VCaP (cell line): Measurements from ENCODE around the gene ZMYM5.
"Not testable (repeated sequence)": the region's sequence is repeated elsewhere in the genome, so short reads cannot be mapped to it uniquely, and the experiment has no call there.

Source experiments
- H3K27ac ChIP-seq: fragments of 450-650 bp; 2 replicates; pipeline ENCODE4 v1.5.1; 2017
- TF ChIP-seq, protein P1 (sequence below): fragments of 450-650 bp; conservative IDR thresholded peaks from 2 replicates; pipeline ENCODE4 v1.5.1; 2017; ENCODE audit warnings: mild to moderate bottlenecking, moderate library complexity

Gene ZMYM5

GRCh38 chr13:19881641-19882040 lies 18.2 kb upstream of the ZMYM5 start:
- H3K27ac ChIP-seq: no peak overlapping the region
- TF ChIP-seq, protein P1, sequence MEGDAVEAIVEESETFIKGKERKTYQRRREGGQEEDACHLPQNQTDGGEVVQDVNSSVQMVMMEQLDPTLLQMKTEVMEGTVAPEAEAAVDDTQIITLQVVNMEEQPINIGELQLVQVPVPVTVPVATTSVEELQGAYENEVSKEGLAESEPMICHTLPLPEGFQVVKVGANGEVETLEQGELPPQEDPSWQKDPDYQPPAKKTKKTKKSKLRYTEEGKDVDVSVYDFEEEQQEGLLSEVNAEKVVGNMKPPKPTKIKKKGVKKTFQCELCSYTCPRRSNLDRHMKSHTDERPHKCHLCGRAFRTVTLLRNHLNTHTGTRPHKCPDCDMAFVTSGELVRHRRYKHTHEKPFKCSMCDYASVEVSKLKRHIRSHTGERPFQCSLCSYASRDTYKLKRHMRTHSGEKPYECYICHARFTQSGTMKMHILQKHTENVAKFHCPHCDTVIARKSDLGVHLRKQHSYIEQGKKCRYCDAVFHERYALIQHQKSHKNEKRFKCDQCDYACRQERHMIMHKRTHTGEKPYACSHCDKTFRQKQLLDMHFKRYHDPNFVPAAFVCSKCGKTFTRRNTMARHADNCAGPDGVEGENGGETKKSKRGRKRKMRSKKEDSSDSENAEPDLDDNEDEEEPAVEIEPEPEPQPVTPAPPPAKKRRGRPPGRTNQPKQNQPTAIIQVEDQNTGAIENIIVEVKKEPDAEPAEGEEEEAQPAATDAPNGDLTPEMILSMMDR: no peak

- peak overlapping the region; percentile 87 for H3K27ac ChIP-seq
- TF ChIP-seq, protein P1: peak; percentile 52
Measured at GRCh38 chr13:19864746-19865309, 1.4 kb upstream of the ZMYM5 start.

GRCh38 chr13:19864024-19864745 lies 736 bp upstream of the ZMYM5 start:
- TF ChIP-seq, protein P1: no peak
- H3K27ac ChIP-seq: peak overlapping the region; percentile 87

DNA sequence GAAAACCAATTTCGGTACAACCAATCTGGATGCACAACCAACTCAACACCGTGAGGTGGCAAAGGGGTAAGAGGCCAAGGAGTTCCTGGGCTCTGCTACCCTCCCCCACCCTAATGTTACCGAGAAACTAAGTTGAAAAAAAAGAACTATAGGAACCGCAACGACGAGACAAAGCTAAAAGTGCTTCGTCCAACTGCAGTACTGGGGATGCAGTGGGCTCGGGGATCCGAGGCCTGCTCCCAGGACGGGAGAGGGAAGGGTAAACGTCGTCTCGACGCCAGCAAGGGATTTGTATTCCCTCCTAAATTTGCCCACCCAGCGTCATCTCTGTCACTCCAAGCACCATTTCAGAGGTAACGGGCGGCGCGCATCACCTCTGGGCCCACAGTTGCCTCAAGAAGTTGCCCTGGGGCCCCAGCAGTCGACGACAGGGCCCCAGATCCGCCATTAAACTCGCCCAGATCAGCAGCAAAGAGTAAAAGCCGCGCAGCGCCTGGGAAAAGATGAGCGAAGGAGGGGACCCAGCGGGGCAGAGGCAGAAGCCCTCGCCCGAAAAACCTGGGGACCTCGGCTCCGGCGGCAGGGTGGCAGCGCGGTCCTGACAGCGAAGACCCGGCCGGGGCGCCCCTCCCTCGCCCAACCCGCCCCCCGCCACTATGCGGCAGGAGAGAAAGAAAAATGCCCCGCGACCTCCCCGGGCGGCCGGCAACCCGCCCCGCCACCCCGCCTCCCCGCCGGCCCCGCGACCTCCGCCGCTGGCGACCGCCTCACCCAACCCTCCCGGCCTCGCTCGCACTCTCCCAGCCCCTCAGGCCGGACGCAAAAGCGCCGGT lies 752 bp downstream of the ZMYM5 start:
- TF ChIP-seq, protein P1: no peak
- peak overlapping the region; percentile 87 for H3K27ac ChIP-seq

DNA sequence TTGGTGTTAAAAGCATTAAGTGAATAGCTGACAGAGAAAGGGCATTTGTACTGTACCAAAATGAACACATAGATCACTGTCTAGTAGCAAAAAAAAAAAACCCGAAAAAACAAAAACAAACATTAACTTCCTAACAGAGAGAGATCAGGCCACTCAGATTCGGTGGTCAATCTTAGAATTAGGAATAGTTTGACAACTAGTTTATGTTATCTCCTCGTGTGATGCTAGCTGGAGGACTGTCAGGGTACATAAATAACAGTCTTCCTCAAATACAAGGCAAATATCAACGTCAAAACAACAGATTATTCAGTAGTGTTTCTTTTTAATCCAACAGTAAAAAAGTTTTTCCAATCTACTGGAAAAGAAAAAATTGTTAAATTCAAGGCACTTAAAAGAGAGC lies 1.7 kb downstream of the ZMYM5 start:
- H3K27ac ChIP-seq: peak overlapping the region; percentile 87
- TF ChIP-seq, protein P1: no peak

GRCh38 chr13:19860884-19861655 lies 2.4 kb downstream of the ZMYM5 start:
- TF ChIP-seq, protein P1: no peak
- H3K27ac ChIP-seq: peak overlapping the region; percentile 87

- not testable (repeated sequence) for H3K27ac ChIP-seq
Measured at GRCh38 chr13:19857637-19858036, 5.8 kb downstream of the ZMYM5 start.
